ENCODE results near the gene RFTN1.

The RFTN1 gene

GRCh38 chr3:16484984-16485383 lies 28.5 kb downstream of the RFTN1 start:
- DNase-seq, result no peak

- no peak for DNase-seq
Observed at GRCh38 chr3:16484216-16484615, 29.3 kb downstream of the RFTN1 start.

- DNase-seq, result peak in 1 of 2 donors; percentile 18
Observed at GRCh38 chr3:16482770-16483531, 30.5 kb downstream of the RFTN1 start.

GRCh38 chr3:16482194-16482769 lies 31.2 kb downstream of the RFTN1 start:
- DNase-seq, result no peak

- DNase-seq, result no peak
Observed at GRCh38 chr3:16481546-16481897, 32.0 kb downstream of the RFTN1 start.

GRCh38 chr3:16480861-16481545 lies 32.5 kb downstream of the RFTN1 start:
- DNase-seq, result no peak

GRCh38 chr3:16478516-16478915 lies 35.0 kb downstream of the RFTN1 start:
- DNase-seq, result no peak

DNA sequence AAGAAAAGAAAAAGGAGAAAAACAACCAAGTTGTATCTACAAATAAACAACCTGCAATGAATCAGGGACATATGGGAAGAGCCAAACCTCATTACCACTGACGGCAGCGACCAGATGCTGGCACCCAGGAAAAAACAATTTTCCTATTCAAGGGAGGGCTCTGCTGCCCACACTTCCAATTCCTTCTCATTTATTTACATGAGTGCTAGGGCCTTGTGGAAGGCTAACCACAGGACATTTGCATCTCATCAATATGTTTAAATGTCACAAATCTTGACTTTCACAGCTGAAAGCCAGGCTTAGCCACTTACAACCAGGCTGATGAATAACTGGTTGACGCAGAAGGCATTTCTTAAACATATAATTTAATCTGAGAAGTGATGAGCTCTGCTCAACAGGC lies 36.0 kb downstream of the RFTN1 start:
- DNase-seq, result no peak

DNA sequence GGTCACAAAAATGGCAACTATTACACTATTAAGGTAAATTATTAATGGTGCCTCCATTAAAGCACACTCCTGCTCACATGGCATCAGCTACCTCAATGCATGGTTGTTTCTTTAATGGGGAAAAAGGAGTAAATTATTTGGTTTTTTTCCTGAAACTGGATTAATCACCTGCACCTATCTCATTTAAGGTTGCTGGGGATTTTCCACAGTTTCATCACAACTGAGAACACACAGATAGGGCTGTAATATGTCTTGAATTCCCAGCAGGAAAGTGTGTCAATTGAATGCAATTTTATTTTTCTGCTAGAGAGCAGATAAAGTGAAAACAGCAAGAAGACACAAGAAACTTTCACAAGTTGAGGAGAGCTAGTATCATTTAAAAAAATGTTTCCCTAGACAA lies 36.4 kb downstream of the RFTN1 start:
- DNase-seq, result no peak

DNA sequence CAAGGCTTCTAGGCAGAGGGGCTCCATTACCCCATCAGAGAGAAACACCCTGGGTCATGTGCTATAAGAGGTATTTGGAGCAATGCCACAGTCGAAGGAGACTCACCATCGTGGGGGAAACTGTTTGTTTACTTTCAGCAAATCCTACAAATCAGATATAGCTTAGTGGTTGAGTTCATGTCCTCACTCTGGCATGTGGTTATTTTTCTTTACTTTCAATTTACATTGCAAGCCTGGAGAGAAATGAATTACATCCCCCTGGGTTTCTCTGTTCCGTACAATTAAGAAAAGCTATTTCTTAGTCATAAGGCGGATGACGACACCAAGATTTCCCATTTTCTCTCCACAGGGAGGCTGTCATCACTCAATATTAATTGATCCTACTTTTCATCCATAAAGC lies 36.9 kb downstream of the RFTN1 start:
- DNase-seq, result no peak

- no peak for DNase-seq
Observed at GRCh38 chr3:16475766-16476165, 37.7 kb downstream of the RFTN1 start.

DNA sequence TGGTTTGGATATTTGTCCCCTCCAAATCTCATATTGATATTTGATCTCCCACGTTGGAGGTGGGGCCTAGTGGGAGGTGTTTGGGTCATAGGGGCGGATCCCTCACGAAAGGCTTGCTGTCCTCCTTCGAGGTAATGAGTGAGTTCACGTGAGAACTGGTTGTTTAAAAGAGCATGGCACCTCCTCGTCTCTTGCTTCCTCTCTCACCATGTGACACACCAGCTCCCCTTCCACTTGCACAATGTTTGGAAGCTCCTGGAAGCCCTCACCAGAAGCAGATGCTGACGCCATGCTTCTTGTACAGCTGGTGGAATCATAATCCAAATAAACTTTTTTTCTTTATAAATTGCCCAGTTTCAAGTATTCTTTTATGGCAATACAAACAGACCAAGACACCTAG lies 38.6 kb downstream of the RFTN1 start:
- DNase-seq, result no peak

GRCh38 chr3:16474216-16474615 lies 39.3 kb downstream of the RFTN1 start:
- no peak for DNase-seq

- DNase-seq, result no peak
Observed at GRCh38 chr3:16472593-16472992, 40.9 kb downstream of the RFTN1 start.

DNA sequence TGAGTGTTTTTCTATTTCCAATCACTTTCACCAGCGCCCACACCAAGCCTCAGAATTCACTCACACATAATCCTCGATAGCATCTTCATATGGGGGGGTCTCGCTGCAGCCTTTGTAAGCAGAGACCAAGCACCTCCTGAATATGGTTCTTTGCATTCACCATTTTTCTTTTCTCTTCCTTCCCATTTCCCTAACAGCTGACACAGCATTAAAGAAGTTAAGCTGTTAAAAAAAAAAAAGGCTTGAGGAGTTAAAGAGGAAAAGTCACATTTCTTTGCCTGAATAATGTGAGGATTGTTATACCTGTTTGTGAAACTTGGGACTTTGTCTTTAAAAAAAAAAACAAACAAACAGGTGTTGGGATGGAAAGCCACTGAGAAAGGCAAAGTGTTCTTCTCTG lies 41.6 kb downstream of the RFTN1 start:
- DNase-seq, result no peak

- no peak for DNase-seq
Observed at GRCh38 chr3:16470590-16470989, 42.9 kb downstream of the RFTN1 start.

DNA sequence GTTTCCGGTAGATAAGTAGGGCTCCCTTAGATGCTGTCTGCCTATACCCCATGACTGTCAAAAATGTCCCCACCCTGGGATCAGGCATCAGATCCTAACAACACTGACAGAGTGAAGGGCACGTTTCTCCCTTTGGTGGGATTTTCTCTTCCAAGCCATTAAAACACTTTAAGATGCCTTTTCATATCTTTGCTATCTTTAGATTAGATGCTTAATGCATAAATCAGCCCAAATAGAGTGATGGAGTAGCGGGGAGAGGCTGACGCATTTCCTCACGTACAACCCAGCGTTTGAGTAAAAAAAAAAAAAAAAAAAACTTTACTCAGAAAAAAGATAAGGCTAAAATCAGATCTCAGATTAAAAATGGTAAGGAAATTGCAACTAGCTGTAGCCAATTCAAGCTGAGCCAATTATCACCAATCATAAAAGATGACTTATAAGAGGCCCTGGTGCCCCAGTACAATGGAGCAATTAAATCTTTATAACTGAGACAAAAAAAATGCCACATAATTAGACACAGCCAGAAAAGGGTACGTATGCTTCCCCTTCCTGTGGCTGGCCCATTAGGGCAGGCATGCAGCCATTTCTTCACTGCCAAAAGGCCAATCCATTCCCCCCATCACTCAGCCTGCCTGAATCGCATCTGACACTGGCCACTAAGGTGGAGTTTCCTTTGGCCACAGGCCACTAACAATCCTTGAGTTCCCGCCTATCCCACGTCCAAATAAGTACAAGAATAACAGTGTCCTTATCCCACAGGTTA lies 45.0 kb downstream of the RFTN1 start:
- DNase-seq, result no peak

GRCh38 chr3:16468002-16468335 lies 45.5 kb downstream of the RFTN1 start:
- no peak for DNase-seq

- peak; percentile 26 to 60 for DNase-seq
Observed at GRCh38 chr3:16467393-16467792, 46.1 kb downstream of the RFTN1 start.

DNA sequence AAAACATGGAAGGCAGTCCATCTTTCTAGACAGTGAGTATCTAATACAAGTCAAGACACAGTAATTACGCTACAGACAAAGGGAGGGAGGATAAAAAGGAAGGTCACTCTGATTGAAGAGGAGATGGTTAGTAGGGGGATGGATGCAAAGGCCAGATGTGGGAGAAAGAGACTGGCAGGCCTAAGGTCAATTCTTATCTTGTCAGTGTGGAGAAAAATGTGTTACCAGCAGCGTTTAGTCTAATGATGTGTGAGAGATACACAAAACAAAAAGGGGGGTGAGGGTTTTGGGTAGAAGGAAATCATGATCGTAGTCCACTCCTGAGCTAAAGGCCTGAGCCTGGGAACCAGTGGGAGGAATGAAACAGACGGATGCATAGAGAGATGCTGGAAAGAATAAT lies 46.7 kb downstream of the RFTN1 start:
- DNase-seq, result no peak

DNA sequence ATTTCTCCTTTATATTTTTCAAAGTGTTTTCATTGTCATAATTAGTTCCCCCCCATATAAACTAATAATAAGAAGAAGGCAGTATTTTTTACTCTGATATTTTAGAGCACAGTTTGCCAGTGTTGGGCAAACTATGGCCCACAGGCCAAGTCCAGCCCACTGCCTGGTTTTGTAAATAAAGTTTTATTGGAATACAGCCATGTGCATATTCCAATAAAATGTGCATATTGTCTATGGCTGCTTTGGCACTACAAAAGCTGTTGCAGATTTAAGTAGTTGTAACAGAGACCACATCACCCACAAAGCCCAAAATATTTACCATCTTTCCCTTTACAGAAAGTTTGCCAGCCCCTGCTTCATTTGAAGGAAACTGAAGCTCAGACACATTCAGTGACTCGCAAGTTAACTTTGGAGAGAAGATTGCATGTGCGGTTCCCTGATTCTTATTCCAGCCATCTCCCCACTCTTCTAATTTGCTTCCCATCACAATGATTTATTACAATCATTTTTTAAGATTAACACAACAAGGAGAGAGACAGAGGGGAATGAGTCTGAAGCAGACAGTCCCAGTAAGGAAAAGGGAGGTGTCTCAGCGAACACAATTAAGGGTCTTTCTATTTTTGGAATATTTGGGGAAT lies 48.9 kb downstream of the RFTN1 start:
- DNase-seq, result no peak

GRCh38 chr3:16463914-16464313 lies 49.6 kb downstream of the RFTN1 start:
- DNase-seq, result no peak

- no peak for DNase-seq
Observed at GRCh38 chr3:16463119-16463518, 50.4 kb downstream of the RFTN1 start.
